OCI-LY1 (cell line): ENCODE measurements around the gene DOCK4.

Experiments used
- H2AFZ ChIP-seq: fragments of 200-600 bp; sonication (generic), shearing (Covaris generic); 2 replicates; pipeline ENCODE4 v1.6.0; 2014; ENCODE audit warnings: antibody characterized with exemption, mild to moderate bottlenecking, low read length
- H3F3A ChIP-seq: fragments of 200-600 bp; sonication (generic), shearing (Covaris generic); 2 replicates; pipeline ENCODE4 v1.6.0; 2014; ENCODE audit warnings: mild to moderate bottlenecking, antibody characterized with exemption, low read length, moderate library complexity; ENCODE audit not compliant: insufficient read depth
- H3K27ac ChIP-seq: fragments of 200-600 bp; sonication (generic); 2 replicates; pipeline ENCODE4 v1.5.1; 2014; ENCODE audit warnings: low read length, mixed run types, mild to moderate bottlenecking, low read depth; ENCODE audit not compliant: poor library complexity, severe bottlenecking
- H3K27me3 ChIP-seq: fragments of 200-600 bp; sonication (generic); 2 replicates; pipeline ENCODE4 v1.6.0; 2014; ENCODE audit warnings: antibody characterized with exemption, mild to moderate bottlenecking, low read length, moderate library complexity; ENCODE audit not compliant: insufficient read depth
- H3K36me3 ChIP-seq: fragments of 200-600 bp; sonication (generic); 2 replicates; pipeline ENCODE4 v1.6.1; 2014; ENCODE audit warnings: mild to moderate bottlenecking, antibody characterized with exemption, low read length, moderate library complexity, mixed read lengths; ENCODE audit not compliant: insufficient read depth
- H3K4me1 ChIP-seq: fragments of 200-600 bp; sonication (generic); 2 replicates; pipeline ENCODE4 v1.5.1; 2014; ENCODE audit warnings: mild to moderate bottlenecking, low read length, moderate library complexity; ENCODE audit not compliant: insufficient read depth, severe bottlenecking
- H3K4me2 ChIP-seq: fragments of 200-600 bp; sonication (generic), shearing (Covaris generic); 2 replicates; pipeline ENCODE4 v1.6.1; 2014; ENCODE audit warnings: low read length
- H3K4me3 ChIP-seq: fragments of 200-600 bp; sonication (generic); 2 replicates; pipeline ENCODE4 v1.5.1; 2014; ENCODE audit warnings: low read length, low read depth, mild to moderate bottlenecking, mixed read lengths; ENCODE audit not compliant: poor library complexity, severe bottlenecking
- H3K79me2 ChIP-seq: fragments of 200-600 bp; shearing (Covaris generic); 2 replicates; pipeline ENCODE4 v1.6.1; 2016; ENCODE audit warnings: mixed run types, low read length, mixed read lengths; ENCODE audit not compliant: insufficient read depth
- H3K9ac ChIP-seq: fragments of 200-600 bp; sonication (generic), shearing (Covaris generic); 2 replicates; pipeline ENCODE4 v1.6.1; 2014; ENCODE audit warnings: mild to moderate bottlenecking, low read length, mixed read lengths
- H3K9me2 ChIP-seq: fragments of 200-600 bp; sonication (generic), shearing (Covaris generic); 2 replicates; pipeline ENCODE4 v1.6.1; 2014; ENCODE audit warnings: low read depth, mild to moderate bottlenecking, low read length, mixed read lengths
- H3K9me3 ChIP-seq: fragments of 200-600 bp; shearing (Covaris generic); 2 replicates; pipeline ENCODE4 v1.6.1; 2014; ENCODE audit warnings: low read length, mixed read lengths
- H4K20me1 ChIP-seq: fragments of 200-600 bp; sonication (generic), shearing (Covaris generic); 2 replicates; pipeline ENCODE4 v1.6.0; 2016; ENCODE audit warnings: mild to moderate bottlenecking, low read length; ENCODE audit not compliant: insufficient read depth
- CTCF ChIP-seq: fragments of 200-600 bp; sonication (generic), shearing (Covaris generic); IDR thresholded peaks from 2 replicates; pipeline ENCODE4 v1.5.1; 2017; ENCODE audit warnings: mild to moderate bottlenecking, antibody characterized with exemption, low read length, moderate library complexity, mixed read lengths
- EZH2 ChIP-seq: fragments of 200-600 bp; sonication (generic), shearing (Covaris generic); IDR thresholded peaks from 2 replicates; pipeline ENCODE4 v1.8.0; 2017; ENCODE audit warnings: borderline replicate concordance, mixed run types, mild to moderate bottlenecking, antibody characterized with exemption, low read length, moderate library complexity, mixed read lengths

The DOCK4 gene

GRCh38 chr7:111840528-111840927, 365.7 kb downstream of the DOCK4 start:
- Histone ChIP-seq H3K4me3 (no peak overlapping the region), H3K36me3 (no peaks in the 10 kb centered on the region), H3K79me2 (no peaks in the 10 kb centered on the region), H3F3A (no peaks in the 10 kb centered on the region), H3K4me1 (no peaks in the 10 kb centered on the region), H2AFZ (no peak overlapping the region), H3K27me3 (no peaks in the 10 kb centered on the region), H3K27ac (no peak overlapping the region), H3K9me2 (no peaks in the 10 kb centered on the region; the same call in 1 of the 2 replicates), H3K4me2 (no peak overlapping the region), H3K9ac (no peak overlapping the region), H3K9me3 (no peaks in the 10 kb centered on the region), H4K20me1 (no peaks in the 10 kb centered on the region)
- no peak for TF ChIP-seq EZH2

GRCh38 chr7:111839261-111839660, 366.9 kb downstream of the DOCK4 start:
- Histone ChIP-seq H3K9me3 (no peaks in the 10 kb centered on the region), H4K20me1 (no peaks in the 10 kb centered on the region), H3K27ac (no peak overlapping the region), H3K4me1 (no peaks in the 10 kb centered on the region), H3K9me2 (no peaks in the 10 kb centered on the region; the same call in 1 of the 2 replicates), H3K27me3 (no peaks in the 10 kb centered on the region), H2AFZ (no peak overlapping the region; the same call in 1 of the 2 replicates), H3F3A (no peaks in the 10 kb centered on the region), H3K4me2 (no peak overlapping the region), H3K79me2 (no peaks in the 10 kb centered on the region), H3K36me3 (no peaks in the 10 kb centered on the region), H3K4me3 (no peak overlapping the region), H3K9ac (no peak overlapping the region)
- TF ChIP-seq CTCF (no peak), EZH2 (no peak)

GRCh38 chr7:111836592-111836991, 369.6 kb downstream of the DOCK4 start:
- H3K9me2 ChIP-seq = no peaks in the 10 kb centered on the region; the same call in 1 of the 2 replicates
- H3K36me3 ChIP-seq = no peaks in the 10 kb centered on the region
- H3K79me2 ChIP-seq = no peaks in the 10 kb centered on the region
- no peaks in the 10 kb centered on the region for H3K9me3 ChIP-seq
- no peak overlapping the region for H2AFZ ChIP-seq
- no peaks in the 10 kb centered on the region for H3K4me1 ChIP-seq
- H3K4me2 ChIP-seq = no peak overlapping the region
- H3K9ac ChIP-seq = no peak overlapping the region
- no peak overlapping the region for H3K4me3 ChIP-seq
- H3K27me3 ChIP-seq = no peaks in the 10 kb centered on the region
- no peaks in the 10 kb centered on the region for H3F3A ChIP-seq
- H3K27ac ChIP-seq = no peak overlapping the region
- TF ChIP-seq CTCF = no peak
- no peak for TF ChIP-seq EZH2
- H4K20me1 ChIP-seq = no peaks in the 10 kb centered on the region

GRCh38 chr7:111835066-111835465, 371.1 kb downstream of the DOCK4 start:
- Histone ChIP-seq H3K27ac (no peak overlapping the region), H3K36me3 (no peaks in the 10 kb centered on the region), H3K4me1 (no peaks in the 10 kb centered on the region), H3K4me2 (no peak overlapping the region), H2AFZ (no peak overlapping the region), H3K9ac (no peak overlapping the region), H3K9me2 (no peaks in the 10 kb centered on the region; the same call in 1 of the 2 replicates), H3K27me3 (no peaks in the 10 kb centered on the region), H3F3A (no peaks in the 10 kb centered on the region), H3K79me2 (no peaks in the 10 kb centered on the region), H4K20me1 (no peaks in the 10 kb centered on the region), H3K9me3 (no peaks in the 10 kb centered on the region), H3K4me3 (no peak overlapping the region)
- TF ChIP-seq CTCF (no peak), EZH2 (no peak)
